GM12878 (cell line): ENCODE measurements around the gene SRPRB. TPM values are rescaled to one million over a fixed set of nuclear protein-coding genes. Genes with fewer than 3 reads are reported as not detected.
A peak's percentile ranks its signal among the peaks of the same experiment; 100 is the strongest.

Experiments used
- ATAC-seq: fragments of 200-7000 bp; cut with Tn5 transposase; 3 replicates; pipeline ENCODE4 v1.9.1; 2020; ENCODE audit warnings: mild to moderate bottlenecking, moderate library complexity
- BruUV-seq: library from RNA; stranded (reverse); fragments of 400-500 nt; replicated peaks from 2 replicates; lab custom pipeline; 2021; lab: Mats Ljungman, UMichigan
- CTCF ChIA-PET: fragments of 300-600 bp; sonication (Branson Sonifier 250); formaldehyde crosslinking; extraction: SDS; loops from one replicate; lab custom pipeline; 2021; ENCODE audit warnings: inconsistent platforms; lab: Yijun Ruan, JAX
- POLR2A ChIA-PET: fragments of 350-600 bp; formaldehyde crosslinking; extraction: SDS; loops from one replicate; lab custom pipeline; 2021; ENCODE audit warnings: inconsistent platforms; lab: Charles Lee
- RAD21 ChIA-PET: fragments of 300-600 bp; sonication (Branson Sonifier 250); formaldehyde crosslinking; loops from one replicate; lab custom pipeline; 2023; ENCODE audit warnings: antibody characterized with exemption; ENCODE audit not compliant: unreplicated experiment; lab: Charles Lee
- SMC1A ChIA-PET: fragments of 300-600 bp; sonication (Branson Sonifier 250); formaldehyde crosslinking; loops from one replicate; lab custom pipeline; 2023; ENCODE audit not compliant: unreplicated experiment, uncharacterized antibody; lab: Charles Lee
- DNase-seq: peaks from one replicate; pipeline ENCODE4 v3.0.0-alpha.2; 2011; ENCODE audit warnings: low read depth, low spot score
- FAIRE-seq: peaks from 3 replicates; lab custom pipeline; 2011; peaks lifted over from hg19 to GRCh38; lab: Jason Lieb, UNC
- H2AFZ ChIP-seq: 2 replicates; pipeline ENCODE4 v1.6.0; 2011; ENCODE audit warnings: low read depth, low read length, control low read depth; ENCODE audit not compliant: control insufficient read depth
- H3K27ac ChIP-seq: 2 replicates; pipeline ENCODE4 v1.5.1; 2011; ENCODE audit warnings: control low read depth; ENCODE audit not compliant: control insufficient read depth, insufficient read depth
- H3K27me3 ChIP-seq, 2 experiments: replicated peaks in 1 of 2; 2 replicates each; pipeline versions ENCODE4 v1.6.0 to v1.6.1; 2011; ENCODE audit warnings: low read length in 1 of 2; ENCODE audit not compliant: control insufficient read depth in 2 of 2, insufficient read depth in 2 of 2
- H3K36me3 ChIP-seq, 2 experiments: 2 replicates each; pipeline ENCODE4 v1.5.1; 2011; ENCODE audit warnings: low read length in 1 of 2; ENCODE audit not compliant: control insufficient read depth in 2 of 2, insufficient read depth in 2 of 2
- H3K4me1 ChIP-seq: 2 replicates; pipeline ENCODE4 v1.6.1; 2011; ENCODE audit warnings: mild to moderate bottlenecking, low read length, moderate library complexity, mixed read lengths; ENCODE audit not compliant: control insufficient read depth, insufficient read depth
- H3K4me2 ChIP-seq: 2 replicates; pipeline ENCODE4 v1.6.0; 2011; ENCODE audit warnings: control low read depth; ENCODE audit not compliant: control insufficient read depth, insufficient read depth
- H3K4me3 ChIP-seq: fragments of 200-600 bp; sonication (generic); 2 replicates; pipeline ENCODE4 v1.5.1; 2016
- H3K79me2 ChIP-seq: 2 replicates; pipeline ENCODE4 v1.6.0; 2011; ENCODE audit warnings: low read length; ENCODE audit not compliant: control insufficient read depth, insufficient read depth
- H3K9ac ChIP-seq: 2 replicates; pipeline ENCODE4 v1.8.0; 2011; ENCODE audit warnings: low read length, control low read depth, mixed read lengths; ENCODE audit not compliant: control insufficient read depth, insufficient read depth
- H3K9me3 ChIP-seq: replicated peaks from 3 replicates; pipeline ENCODE4 v1.5.1; 2011; ENCODE audit warnings: mild to moderate bottlenecking, low read length; ENCODE audit not compliant: control insufficient read depth, insufficient read depth
- H4K20me1 ChIP-seq: 2 replicates; pipeline ENCODE4 v1.6.0; 2011; ENCODE audit not compliant: control insufficient read depth, insufficient read depth
- CEBPZ ChIP-seq: fragments of 150-350 bp; IDR thresholded peaks from 2 replicates; pipeline ENCODE4 v1.6.1; 2016; ENCODE audit warnings: low read depth, low read length
- RELA ChIP-seq: fragments of 450-650 bp; IDR thresholded peaks from 2 replicates; pipeline ENCODE4 v1.8.0; 2014; ENCODE audit warnings: borderline replicate concordance; ENCODE audit not compliant: partially characterized antibody
- WGBS: methylation state at CpG from one replicate; pipeline ENCODE4 v1.1.6; 2016; ENCODE audit warnings: low lambda C conversion rate; ENCODE audit not compliant: insufficient replicate concordance, insufficient coverage; ENCODE audit errors: missing lambda C conversion rate; 5-methylcytosine and 5-hydroxymethylcytosine counted together
- in situ Hi-C: fragments of 300-500 bp; cut with MboI; formaldehyde crosslinking; loops from 9 replicates; pipeline ENCODE4 v1.14.3; 2018; ENCODE audit warnings: mixed read lengths
- intact Hi-C: fragments of 100-400 bp; cut with micrococcal nuclease; formaldehyde crosslinking; loops from one replicate; pipeline ENCODE4 v1.14.2; 2022; ENCODE audit not compliant: unreplicated experiment
- polyA plus RNA-seq, 11 experiments: library from polyadenylated mRNA; depleted of rRNA in 4 of 11; unstranded in 6 of 11; stranded (reverse) in 5 of 11; fragments of >200 nt; fragmentation: Nextera tagmentation in 4 of 11; fragmentation: Illumina TruSeq in 1 of 11; extraction: Ambion mirVana in 4 of 11; extraction: Trizol in 1 of 11; gene quantifications; 1 replicate in 1 of 11; 2 replicates in 10 of 11; pipeline versions ENCODE4 v1.2.1 to v1.2.3, GENCODE V29; 2011 to 2016; ENCODE audit warnings: inconsistent platforms in 2 of 11, missing spikeins in 2 of 11, low read depth in 1 of 11
- total RNA-seq, 4 experiments: library from RNA; depleted of rRNA in 3 of 4; stranded (reverse); fragments of >200 nt in 3 of 4; fragmentation: Illumina TruSeq in 1 of 4; extraction: Trizol in 1 of 4; gene quantifications; 2 replicates each; pipeline versions ENCODE4 v1.2.1 to v1.2.3, GENCODE V29; 2013 to 2021

Gene SRPRB
- total and polyA plus RNA-seq, 10 of the 15 experiments (the other 5 are each of a cell fraction or from before 2014, with no cell fraction given) = 30.6 to 107 (median 46.6) TPM

- Histone ChIP-seq H3K36me3 (no peaks in the 10 kb centered on the region), H4K20me1 (no peaks in the 10 kb centered on the region), H3K27me3 (no peaks in the 10 kb centered on the region; a peak in 1 of 4 replicates), H3K4me1 (no peaks in the 10 kb centered on the region), H3K9me3 (no peaks in the 10 kb centered on the region; the same call in 2 of the 3 replicates), H3K27ac (no peak overlapping the region), H3K79me2 (no peaks in the 10 kb centered on the region), H3K9ac (no peak overlapping the region), H3K4me2 (no peak overlapping the region), H3K4me3 (no peak overlapping the region), H2AFZ (no peak overlapping the region)
- FAIRE-seq (no peak), DNase-seq (no peak), ATAC-seq (no peak)
- ChIA-PET CTCF (no interaction called here), POLR2A (no interaction called here), RAD21 (no interaction called here), SMC1A (interaction anchor here (1.5 kb wide), 1 partner anchor 24 kb away, joined by 4 read pairs; no protein-coding TSS in a partner anchor)
- intact Hi-C loops (no loop called here), in situ Hi-C loops (no loop called here)
- no TSS peak for BruUV-seq
- WGBS = 16% methylated on average over 9 of the region's 9 CpGs
- TF ChIP-seq CEBPZ = peak; percentile 61; the same call in 1 of the 2 replicates
- no peak for TF ChIP-seq RELA
Measured at GRCh38 chr3:133792171-133792763, 13.3 kb upstream of the SRPRB start.
